Skin of body (tissue), 2 donors: ENCODE measurements around the gene TRIM29. TPM values are rescaled to one million over a fixed set of nuclear protein-coding genes. Genes with fewer than 3 reads are reported as not detected.

Experiments
- DNase-seq: peaks from one replicate; lab custom pipeline; 2025; lab: John Stamatoyannopoulos, UW
- total RNA-seq: library from RNA; depleted of rRNA; stranded (reverse); fragments of >200 nt; gene quantifications from one replicate; pipeline ENCODE4 v1.2.3, GENCODE V29; 2014

The TRIM29 gene
- total RNA-seq, 1 donor from 2014 or later, result 206 TPM

- DNase-seq, result no peak
Measured at GRCh38 chr11:120097721-120098385, 40.1 kb downstream of the TRIM29 start.

GRCh38 chr11:120096369-120097191 lies 41.3 kb downstream of the TRIM29 start:
- no peak for DNase-seq

GRCh38 chr11:120095516-120095915 lies 42.4 kb downstream of the TRIM29 start:
- DNase-seq, result no peak

GRCh38 chr11:120091701-120092100 lies 46.2 kb downstream of the TRIM29 start:
- DNase-seq, result no peak

DNA sequence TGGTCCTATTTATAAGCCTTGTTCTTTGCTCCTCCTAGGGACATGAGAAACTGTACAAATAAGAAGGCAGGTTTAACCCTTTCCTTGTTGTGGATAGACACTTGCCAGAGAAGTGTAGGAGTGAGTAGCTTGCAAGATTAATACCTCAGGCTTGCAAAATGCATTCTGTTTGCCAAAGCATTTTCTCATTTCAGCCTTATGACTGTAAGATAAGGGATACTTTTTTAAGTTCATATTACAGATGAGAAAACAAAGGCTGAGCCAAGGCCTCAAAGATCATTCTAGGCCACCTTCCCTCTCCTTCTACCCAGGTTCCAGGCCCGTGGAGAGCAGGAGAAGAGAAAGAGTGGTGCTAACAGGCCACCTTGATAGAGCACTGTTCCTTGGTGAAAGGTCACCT lies 46.8 kb downstream of the TRIM29 start:
- no peak for DNase-seq

DNA sequence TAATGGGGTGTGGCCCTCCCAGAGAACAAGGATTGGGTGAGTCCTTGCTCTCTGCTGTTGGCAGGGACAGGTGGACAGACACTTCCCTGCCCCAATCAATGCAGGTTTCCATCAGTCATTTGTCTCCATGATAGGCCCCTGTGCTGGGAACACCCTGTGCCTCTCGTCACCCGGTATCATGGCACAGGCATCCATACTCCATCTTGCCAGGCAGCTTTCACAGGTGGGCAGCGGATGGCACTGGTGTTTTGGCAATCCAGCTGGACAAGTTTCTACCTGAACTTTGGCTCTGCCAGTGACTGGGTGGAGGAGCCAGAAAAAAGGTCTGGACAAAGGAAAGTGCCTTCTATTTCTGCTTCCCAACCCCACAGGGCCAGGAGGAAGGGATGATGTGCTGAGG lies 47.5 kb downstream of the TRIM29 start:
- no peak for DNase-seq

DNA sequence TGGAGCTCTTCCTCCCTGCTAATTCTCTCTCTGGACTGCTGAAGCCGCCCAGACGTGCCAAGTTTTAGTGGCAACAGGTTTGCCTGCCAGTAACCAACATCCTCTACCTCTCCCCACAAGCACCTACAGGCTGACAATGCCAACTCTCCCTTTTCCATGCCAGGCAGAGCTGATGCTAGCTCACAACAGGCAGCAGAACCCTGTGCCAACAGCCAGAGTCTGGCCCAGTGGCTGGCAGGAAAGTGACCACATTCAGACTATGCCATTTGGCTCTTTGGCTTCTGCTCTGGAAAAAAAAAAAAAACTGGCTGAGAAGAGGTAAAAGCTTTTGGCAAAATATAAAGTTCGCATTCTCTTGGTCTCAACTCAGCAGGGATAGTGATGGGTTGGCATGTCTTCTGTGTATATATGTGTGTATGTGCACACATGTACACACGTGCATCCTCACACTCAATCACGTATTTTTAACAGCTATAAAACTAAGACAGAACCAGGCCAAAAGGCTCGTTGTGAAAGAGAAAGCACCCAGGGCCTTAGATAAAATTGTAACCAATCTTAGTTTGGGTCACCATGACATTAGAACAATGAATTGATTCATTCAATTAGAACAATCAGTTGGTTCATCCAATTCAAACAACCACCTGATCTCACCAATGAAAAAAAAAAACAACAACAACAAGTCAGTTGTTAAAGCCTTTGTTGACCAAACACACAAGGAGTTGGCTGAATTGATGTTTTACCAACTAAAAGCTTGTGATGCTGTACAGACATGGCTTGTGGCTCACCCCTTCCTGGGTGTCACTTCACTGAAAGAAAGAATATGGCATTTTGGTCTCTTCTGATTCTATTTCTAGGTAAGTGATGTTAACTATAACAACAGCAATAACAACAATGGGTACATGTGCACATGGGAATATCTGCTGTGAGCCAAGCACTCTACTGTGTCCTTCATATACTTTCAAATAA lies 48.6 kb downstream of the TRIM29 start:
- DNase-seq, result no peak

- no peak for DNase-seq
Measured at GRCh38 chr11:120088056-120088455, 49.9 kb downstream of the TRIM29 start.

- no peak for DNase-seq
Measured at GRCh38 chr11:120086651-120087050, 51.3 kb downstream of the TRIM29 start.

DNA sequence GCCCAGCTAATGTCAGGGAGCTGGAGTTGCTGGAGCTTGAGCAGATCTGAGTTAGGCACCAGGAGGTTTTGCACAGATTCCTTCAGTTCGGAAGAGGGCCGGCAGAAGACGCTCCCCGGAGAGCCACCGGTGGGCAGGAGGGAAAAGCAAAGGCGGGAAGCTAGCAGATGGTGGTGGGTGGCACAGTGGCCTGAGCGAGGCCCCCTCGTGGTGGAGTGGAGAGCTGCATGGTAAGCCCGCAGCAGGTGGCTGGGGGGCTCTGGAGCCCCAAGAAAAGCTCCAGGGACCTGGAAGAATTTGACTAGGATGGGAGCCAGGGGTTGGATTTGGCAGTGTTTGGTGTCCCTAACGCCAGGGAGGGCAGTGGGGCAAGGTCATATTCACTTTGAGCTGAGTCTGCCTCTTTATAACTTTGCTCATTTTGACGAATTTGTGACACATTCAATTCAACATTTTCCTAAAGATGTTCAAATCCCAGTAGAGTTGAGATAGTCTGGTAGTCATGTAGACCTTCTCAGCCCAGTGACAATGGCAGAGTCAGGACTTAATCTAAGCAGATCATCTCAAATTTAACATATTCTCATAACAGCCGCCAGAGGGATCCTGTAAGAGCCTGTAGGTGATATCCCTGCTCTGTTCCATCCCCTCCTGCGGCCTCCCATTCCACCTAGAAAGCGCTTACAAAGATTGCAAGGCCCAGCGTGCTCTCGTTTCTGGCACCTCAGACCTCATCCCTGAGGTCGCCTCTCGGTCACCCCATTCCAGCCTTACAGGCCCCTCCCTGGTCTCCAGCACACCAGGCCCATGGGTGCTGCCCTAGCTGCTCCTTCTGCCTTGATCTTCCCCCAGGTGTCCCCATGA lies 57.9 kb downstream of the TRIM29 start:
- DNase-seq, result no peak

DNA sequence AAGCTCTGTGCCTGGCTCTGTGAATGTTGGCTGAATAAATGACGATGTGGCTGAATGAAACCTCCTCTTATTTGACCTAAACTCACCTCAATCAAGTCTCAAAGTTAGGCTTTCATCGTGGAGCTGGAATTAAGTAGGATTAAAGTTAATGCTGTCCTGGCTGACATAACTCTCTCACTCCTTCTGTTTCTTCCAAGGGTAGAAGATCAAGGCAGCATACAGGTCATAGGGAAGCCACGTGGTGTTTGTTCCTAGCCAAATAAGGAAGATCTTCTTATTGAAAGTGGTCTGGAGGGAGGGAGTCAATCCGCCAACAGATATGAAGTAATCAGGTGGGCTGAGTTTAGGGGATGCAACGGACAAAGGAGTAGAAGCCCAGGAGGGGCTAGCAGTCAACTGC lies 59.5 kb downstream of the TRIM29 start:
- no peak for DNase-seq

DNA sequence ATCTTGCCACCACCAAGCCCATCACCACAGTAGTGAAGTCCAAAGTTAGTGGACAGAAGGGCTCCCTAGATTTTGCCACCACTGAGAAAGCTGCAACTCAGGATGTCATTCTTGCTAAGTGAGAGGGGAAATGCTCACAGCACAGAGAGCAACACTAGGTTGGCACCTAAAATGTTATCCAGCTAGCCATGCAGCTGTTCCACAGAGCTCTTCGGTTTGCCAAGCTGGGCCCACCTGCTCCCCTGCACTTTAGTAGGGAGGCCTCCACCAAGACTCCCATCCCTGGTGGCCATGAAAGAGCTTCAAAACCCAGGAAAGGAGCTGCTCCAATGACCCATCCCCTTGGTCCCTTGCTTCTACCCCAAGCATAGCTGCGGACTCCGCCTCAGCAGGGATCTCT lies 63.8 kb downstream of the TRIM29 start:
- no peak for DNase-seq

DNA sequence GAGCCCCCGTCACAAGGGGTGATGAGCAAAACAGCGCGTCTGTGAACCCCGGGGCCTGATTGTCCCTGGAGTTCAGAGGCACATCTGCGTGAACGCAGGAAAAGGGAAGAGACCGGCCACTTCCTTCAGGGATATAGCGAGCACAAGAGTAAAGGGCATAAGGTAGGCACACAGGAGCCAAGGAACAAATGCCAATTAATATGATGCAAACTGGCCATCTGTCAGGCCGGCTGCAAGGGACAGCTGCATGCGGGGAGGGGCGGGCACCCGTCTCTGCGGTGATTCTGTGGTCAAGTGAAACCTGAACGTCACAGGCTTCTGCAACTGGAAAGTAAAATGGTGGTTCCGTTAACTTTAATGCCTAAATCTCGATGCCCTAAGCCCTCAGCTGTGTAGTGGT lies 64.7 kb downstream of the TRIM29 start:
- no peak for DNase-seq

DNA sequence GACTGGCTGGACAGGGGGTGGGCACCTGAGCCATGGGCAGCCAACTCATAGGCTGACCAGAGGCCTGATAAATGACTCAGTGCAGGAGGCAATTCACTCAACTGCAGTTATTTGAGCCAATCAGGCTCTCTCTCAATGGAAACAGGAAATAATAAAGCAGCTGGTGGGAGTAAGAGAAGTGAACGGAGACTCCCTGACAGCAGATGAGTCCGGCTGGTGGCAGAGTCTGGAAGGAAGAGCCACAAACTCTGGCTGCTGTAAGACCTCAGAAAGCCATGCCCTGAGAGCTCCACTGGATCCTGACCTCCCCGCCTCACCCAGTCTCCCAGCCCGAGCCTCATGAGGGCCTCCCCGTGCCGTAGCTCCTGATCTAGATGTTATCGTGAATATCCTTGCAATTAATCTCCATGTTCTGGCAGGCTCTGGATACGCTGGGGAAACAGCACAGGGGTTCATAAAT lies 69.8 kb downstream of the TRIM29 start:
- peak; percentile 12 for DNase-seq

GRCh38 chr11:120067438-120068113 lies 70.3 kb downstream of the TRIM29 start:
- DNase-seq, result no peak

DNA sequence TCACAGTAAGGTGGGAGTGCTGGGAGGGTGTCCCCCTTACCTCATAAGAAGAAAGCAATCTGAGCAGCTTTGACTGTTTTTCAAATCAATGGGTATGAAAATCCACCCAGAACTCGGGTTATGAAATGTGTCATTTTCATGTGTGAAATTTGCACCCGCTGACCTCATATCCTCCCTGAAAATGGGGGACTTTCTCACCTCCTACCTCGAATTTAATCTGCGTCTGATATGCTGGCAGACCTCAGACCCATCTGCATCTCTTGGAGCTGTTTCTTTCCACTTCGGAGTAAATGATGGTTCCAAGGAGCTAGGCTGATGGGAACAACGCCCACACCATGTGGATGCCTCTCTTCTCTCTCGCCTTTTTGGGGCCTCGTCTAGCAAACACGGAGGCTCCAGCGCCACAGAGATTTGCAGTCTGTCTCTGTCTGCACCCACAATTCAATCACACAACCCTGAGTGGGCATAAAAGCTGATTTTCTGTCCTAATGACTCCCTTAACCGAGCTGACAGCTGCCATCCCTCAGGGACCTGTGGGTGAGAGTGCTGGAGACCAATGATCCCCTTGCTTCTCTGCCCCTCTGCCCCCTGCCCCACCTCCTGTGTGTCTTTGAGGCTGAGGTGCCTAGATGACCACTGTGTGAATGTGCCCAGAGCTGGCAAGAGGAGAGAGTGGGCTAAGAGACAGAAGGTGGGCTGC lies 71.0 kb downstream of the TRIM29 start:
- no peak for DNase-seq

GRCh38 chr11:120065876-120066275 lies 72.0 kb downstream of the TRIM29 start:
- no peak for DNase-seq

DNA sequence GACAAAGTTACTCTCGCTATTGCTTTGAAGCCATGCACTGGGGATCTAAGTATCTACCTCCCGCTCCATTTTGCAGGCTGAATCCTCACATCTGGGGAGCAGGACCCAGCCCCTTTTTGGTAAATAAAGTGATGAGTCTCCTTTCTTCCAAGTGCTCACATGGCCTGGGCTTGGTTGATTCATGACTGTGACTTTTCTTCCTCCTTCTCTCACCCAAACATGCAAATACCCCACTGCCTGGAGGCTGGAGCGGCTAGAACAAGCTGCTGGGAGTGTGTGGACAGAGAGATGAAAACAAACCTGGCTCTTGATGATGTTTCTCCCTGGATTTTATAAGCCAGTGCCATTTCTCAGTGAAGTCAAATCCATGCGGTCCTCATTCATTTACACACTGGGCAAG lies 72.7 kb downstream of the TRIM29 start:
- no peak for DNase-seq

GRCh38 chr11:120064341-120064740 lies 73.6 kb downstream of the TRIM29 start:
- DNase-seq, result no peak
